ENCODE measurements around the gene ACADL. TPM values are rescaled to one million over a fixed set of nuclear protein-coding genes. Genes with fewer than 3 reads are reported as not detected.

The ACADL gene
- total and polyA plus RNA-seq, 4 donors: 1.9 to 22.3 (median 15.2) TPM

GRCh38 chr2:210172219-210172575 is 53.0 kb downstream of the ACADL start:
- no peaks in the 10 kb centered on the region for H3K27me3 ChIP-seq (ENCODE audit: control insufficient read depth in 4 of 4, insufficient read depth in 4 of 4, low read length in 3 of 4)
- H3K27ac ChIP-seq (ENCODE audit: low read depth in 1 of 2, low read length in 2 of 2): peak overlapping the region; percentile 90 to 100
- peak overlapping the region; percentile 40 to 95 for H3K9ac ChIP-seq (ENCODE audit: low read depth in 1 of 2, low read length in 2 of 2)
- H3K4me3 ChIP-seq (ENCODE audit: low read depth in 1 of 3, low read length in 3 of 3): peak overlapping the region; percentile 34 to 98 (median 81)
- H3K9me3 ChIP-seq (ENCODE audit: control insufficient read depth in 4 of 4, low read length in 3 of 4): no peaks in the 10 kb centered on the region
- H3K36me3 ChIP-seq (ENCODE audit: control insufficient read depth in 4 of 4, insufficient read depth in 3 of 4, low read depth in 1 of 4, low read length in 3 of 4): no peaks in the 10 kb centered on the region
- no peak for TF ChIP-seq TAF1 (conservative IDR thresholded peaks at IDR 0.05)
- WGBS: 7% methylated on average over 8 of the region's 8 CpGs
- DNase-seq (ENCODE audit: low spot score): no peak
- H3K4me1 ChIP-seq (ENCODE audit: control insufficient read depth in 4 of 4, insufficient read depth in 4 of 4, low read length in 3 of 4): peaks cover 0 to 26% (median 17%) of the 10 kb centered on the region in 4 donors

GRCh38 chr2:210171309-210172218 is 53.7 kb downstream of the ACADL start, which contains the start of gene KANSL1L:
KANSL1L (minus strand) TSS chr2:210171409; CDS start chr2:210154582, 16,827 bp downstream.
- Histone ChIP-seq H3K4me1 (ENCODE audit: control insufficient read depth in 4 of 4, insufficient read depth in 4 of 4, low read length in 3 of 4) (peaks cover 0 to 30% (median 21%) of the 10 kb centered on the region in 4 donors), H3K4me3 (ENCODE audit: low read depth in 1 of 3, low read length in 3 of 3) (peak within 1 kb of the TSS; percentile 75 to 98 (median 81)), H3K9ac (ENCODE audit: low read depth in 1 of 2, low read length in 2 of 2) (peak within 1 kb of the TSS; percentile 85 to 98), H3K36me3 (ENCODE audit: control insufficient read depth in 4 of 4, insufficient read depth in 3 of 4, low read depth in 1 of 4, low read length in 3 of 4) (no peaks in the 10 kb centered on the region), H3K27ac (ENCODE audit: low read depth in 1 of 2, low read length in 2 of 2) (peak within 1 kb of the TSS; percentile 100), H3K9me3 (ENCODE audit: control insufficient read depth in 4 of 4, low read length in 3 of 4) (no peaks in the 10 kb centered on the region), H3K27me3 (ENCODE audit: control insufficient read depth in 4 of 4, insufficient read depth in 4 of 4, low read length in 3 of 4) (no peaks in the 10 kb centered on the region)
- TF ChIP-seq HNF4A (conservative IDR thresholded peaks at IDR 0.05): no peak
- TF ChIP-seq ZBTB33 (IDR thresholded peaks at IDR 0.05): no peak
- peak; percentile 68 for TF ChIP-seq YY1 (IDR thresholded peaks at IDR 0.05)
- TF ChIP-seq SP1 (IDR thresholded peaks at IDR 0.05): peak; percentile 75
- no peak for TF ChIP-seq GABPA (IDR thresholded peaks at IDR 0.05 in 1 of 2, conservative IDR thresholded peaks at IDR 0.05 in 1 of 2)
- TF ChIP-seq RXRA (IDR thresholded peaks at IDR 0.05): no peak
- TF ChIP-seq MAX (IDR thresholded peaks at IDR 0.05): peak; percentile 70
- no peak for TF ChIP-seq EGR1 (IDR thresholded peaks at IDR 0.05; ENCODE audit: low read depth in 2 of 2)
- TF ChIP-seq TAF1 (conservative IDR thresholded peaks at IDR 0.05): peak; percentile 90
- TF ChIP-seq NR2F2 (IDR thresholded peaks at IDR 0.05): no peak
- no peak for TF ChIP-seq CTCF (IDR thresholded peaks at IDR 0.05; ENCODE audit: low read depth, low read length, missing input control)
- no peak for TF ChIP-seq HNF4G (IDR thresholded peaks at IDR 0.05)
- peak; percentile 90 for TF ChIP-seq REST (IDR thresholded peaks at IDR 0.05)
- no peak for TF ChIP-seq FOXA1 (IDR thresholded peaks at IDR 0.05)
- no peak for TF ChIP-seq FOXA2 (IDR thresholded peaks at IDR 0.05)
- no peak for TF ChIP-seq ATF3 (IDR thresholded peaks at IDR 0.05)
- peak in 1 of 2 donors; percentile 21 for TF ChIP-seq RAD21 (IDR thresholded peaks at IDR 0.05)
- TF ChIP-seq JUND (IDR thresholded peaks at IDR 0.05): no peak
- WGBS: under 1% methylated on average over 67 of the region's 67 CpGs
- DNase-seq (ENCODE audit: low spot score): peak; percentile 99
